Raji (cell line): ENCODE measurements around the gene STARD8.

Experiments used
- POLR2A ChIP-seq: IDR thresholded peaks from 2 replicates; pipeline ENCODE4 v1.6.1; 2011; ENCODE audit warnings: low read depth, low read length, control low read depth; ENCODE audit not compliant: insufficient read depth

STARD8 gene

GRCh38 chrX:68651110-68651509 lies 3.6 kb downstream of the STARD8 start:
- no peak for TF ChIP-seq POLR2A

GRCh38 chrX:68652326-68653170 lies 5.1 kb downstream of the STARD8 start:
- TF ChIP-seq POLR2A: no peak

- no peak for TF ChIP-seq POLR2A
Measured at GRCh38 chrX:68654693-68655092, 7.2 kb downstream of the STARD8 start.

DNA sequence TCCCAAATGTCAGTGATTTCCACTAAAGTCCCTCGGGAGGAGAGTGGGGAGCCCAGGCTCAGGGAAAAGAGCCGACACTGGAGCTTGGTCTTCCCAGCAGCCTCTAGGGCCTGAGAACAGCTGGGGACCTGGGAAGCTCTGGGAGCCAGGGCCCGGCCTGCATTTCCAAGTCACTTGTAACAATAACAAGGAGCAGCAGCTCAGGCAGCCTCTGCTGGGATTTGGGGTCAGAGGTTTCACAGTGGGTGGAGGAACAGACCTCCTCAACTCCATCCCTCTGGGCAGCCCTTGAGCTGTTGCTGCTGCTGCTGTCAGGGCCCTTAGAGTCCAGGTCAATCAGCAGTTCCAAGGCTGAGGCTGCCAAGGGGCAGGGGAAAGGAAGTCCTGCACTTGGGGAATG lies 11.1 kb downstream of the STARD8 start:
- TF ChIP-seq POLR2A: no peak

DNA sequence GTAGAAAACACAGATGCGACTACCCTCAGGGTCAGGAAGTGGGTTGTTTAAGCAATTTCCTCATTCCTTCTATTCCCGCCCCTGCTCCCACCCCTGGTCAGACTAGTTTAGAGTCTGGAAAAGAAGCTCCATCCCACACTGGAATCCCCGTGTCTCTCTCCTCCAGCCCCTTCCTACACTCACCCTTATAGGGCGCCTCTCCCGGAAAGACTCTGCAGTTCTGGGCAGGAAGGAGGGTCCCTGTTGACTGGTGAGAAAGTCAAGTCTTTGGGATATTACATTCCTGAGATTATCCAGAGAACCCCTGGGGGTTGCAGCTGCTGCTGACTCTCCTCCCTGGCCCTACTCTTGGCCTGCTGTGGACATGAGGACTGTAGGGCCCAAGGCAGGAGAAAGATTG lies 11.9 kb downstream of the STARD8 start:
- no peak for TF ChIP-seq POLR2A

DNA sequence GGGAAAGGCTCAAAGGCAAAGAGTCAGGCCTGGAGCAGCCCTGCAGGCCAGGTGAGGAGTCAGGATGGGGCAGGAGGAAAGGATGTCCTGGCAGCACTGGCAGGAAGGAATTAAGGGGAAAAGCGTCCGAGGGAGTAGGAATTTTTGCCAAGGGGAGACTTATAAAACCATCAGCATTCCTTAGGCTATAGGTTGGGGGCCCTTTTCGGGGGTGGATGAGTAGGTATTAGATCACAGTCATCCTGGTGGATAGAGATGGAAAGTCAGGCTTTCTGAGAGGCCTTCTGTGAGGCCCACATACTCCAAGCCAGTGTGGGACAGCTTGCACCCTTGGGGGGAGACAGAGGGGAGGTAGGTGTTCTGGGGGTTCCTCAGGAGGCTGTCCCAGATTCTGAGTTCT lies 12.3 kb downstream of the STARD8 start:
- TF ChIP-seq POLR2A: no peak

- TF ChIP-seq POLR2A: no peak
Measured at GRCh38 chrX:68660746-68661145, 13.3 kb downstream of the STARD8 start.

- no peak for TF ChIP-seq POLR2A
Measured at GRCh38 chrX:68665502-68665901, 18.0 kb downstream of the STARD8 start.

- TF ChIP-seq POLR2A: no peak
Measured at GRCh38 chrX:68666580-68666979, 19.1 kb downstream of the STARD8 start.

DNA sequence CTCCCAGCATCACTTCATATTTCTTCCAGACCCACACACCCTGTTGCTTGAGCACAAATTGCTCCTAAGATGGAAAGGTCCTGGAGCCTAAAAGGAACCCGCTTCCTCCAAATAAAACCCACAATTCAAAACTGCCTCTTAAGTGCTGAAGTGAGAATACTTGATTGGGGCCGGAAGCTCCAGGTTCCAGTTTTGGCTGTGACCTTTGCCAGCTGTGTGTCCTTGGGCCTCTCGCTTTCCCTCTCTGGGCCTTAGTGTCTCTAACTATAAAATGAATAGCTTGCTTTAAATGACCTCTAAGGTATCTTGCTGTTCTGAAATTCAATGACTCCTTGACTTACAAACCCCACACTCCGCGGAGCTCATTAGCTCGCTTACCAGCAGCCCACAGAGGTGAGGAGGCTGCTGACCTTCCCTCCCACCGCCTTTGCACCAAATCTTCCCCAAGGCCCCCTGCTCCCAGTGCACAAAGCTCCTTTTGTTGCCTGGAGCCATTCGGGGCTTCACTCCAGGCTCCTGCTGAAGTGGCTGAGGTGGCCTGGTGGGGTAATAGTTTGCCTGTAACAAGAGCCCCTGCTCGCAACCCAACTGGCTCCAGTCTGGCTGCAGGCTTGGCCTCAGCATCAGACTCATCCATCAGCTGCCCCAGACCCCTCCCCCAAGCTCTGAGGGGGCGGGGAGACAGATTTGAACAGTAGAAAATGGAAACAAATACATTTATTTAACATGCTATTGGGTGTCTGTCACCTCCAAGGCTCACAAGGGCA lies 21.8 kb downstream of the STARD8 start:
- TF ChIP-seq POLR2A: no peak

- no peak for TF ChIP-seq POLR2A
Measured at GRCh38 chrX:68669871-68670270, 22.4 kb downstream of the STARD8 start.

GRCh38 chrX:68671221-68671620 lies 23.8 kb downstream of the STARD8 start:
- no peak for TF ChIP-seq POLR2A

DNA sequence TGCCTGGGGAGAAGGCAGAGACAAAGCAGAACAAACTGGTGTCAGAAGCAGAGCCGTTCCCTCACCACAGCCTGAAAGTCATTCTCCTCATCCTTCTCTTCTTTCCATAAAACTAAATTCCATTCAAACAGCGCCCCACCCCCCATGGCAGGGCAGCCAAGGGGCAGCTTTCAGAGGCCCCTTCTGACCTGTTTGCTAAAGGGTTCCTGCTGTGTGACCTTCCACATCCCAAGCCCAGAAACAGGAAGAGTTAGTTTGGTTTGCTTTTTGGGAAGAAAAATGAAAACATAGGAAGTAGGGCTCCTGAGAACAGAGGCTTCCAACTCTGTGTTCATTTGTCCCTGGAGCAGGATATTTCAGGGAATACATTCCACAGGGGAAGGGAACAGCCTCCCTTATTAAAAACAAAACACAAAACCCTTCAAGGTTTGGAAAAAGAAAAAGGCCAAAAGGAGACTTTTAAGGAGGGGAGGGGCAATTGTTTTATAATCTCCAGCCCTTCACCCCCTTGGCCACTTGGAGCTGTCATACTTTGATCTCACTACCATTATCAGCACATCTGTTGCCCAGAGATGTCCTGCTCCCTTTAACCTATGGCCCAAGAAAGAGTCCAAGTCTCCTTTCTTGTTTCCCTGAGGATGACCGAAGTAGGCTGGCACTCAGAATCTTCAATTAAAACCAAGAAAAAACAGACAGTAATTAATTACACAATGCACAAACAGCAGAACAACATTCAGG lies 25.3 kb downstream of the STARD8 start:
- TF ChIP-seq POLR2A: no peak

DNA sequence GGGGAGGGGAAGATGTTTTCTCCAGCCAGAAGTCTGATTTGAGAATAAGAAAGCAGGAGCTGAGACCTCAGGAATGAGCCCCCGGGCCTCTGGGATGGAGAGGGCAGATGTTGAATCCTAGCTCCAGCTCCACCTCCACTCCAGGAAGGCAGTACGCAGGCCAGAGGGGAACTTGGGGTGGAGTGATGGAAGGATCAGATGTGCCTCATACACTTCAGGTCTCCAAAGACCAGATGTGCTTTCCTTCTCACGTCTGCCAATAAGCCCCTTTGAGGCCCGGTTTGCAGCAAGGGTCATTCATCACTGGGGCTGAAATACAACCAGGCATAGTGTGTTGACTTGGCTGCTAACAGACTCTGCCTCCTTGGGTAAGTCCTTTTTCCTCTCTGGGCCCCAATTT lies 28.1 kb downstream of the STARD8 start:
- no peak for TF ChIP-seq POLR2A

DNA sequence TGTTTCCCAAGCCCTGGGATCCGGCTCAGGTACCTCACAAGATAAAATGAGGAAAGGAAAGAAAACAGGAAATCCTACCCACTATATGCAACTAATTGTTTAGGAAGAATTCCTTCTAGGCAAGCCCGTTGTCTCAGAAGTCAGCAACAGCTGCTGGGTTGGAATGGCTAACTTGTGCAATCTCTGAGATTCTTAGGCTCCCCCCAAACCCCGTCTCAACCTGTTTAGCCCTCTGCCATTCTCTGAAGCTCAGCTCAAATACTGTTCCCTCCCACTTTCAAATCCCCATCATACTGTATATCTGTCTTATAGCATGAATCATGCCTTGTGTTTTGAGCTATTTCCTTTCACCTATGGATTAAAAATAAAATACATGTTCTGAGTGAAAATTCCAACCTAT lies 28.9 kb downstream of the STARD8 start:
- TF ChIP-seq POLR2A: no peak

DNA sequence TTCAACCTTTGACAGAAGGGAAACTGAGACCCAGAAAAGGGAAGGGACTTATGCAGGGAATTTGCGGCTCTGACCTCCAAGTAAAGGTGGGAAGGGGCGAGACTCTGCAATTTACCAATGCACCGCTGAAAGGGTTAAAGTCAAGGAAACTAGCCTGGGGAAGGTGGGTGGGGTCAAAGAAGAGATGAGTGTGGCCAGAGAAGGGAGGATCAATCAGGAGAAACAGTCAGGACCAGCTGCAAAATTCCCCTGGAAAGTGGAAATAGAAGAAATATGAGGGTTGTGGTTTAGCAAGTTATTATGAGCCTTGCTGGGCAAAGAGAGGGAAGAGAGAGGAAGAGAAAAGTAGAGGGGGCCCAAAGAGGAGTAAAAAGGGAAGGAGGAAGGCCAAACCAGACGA lies 30.5 kb downstream of the STARD8 start:
- no peak for TF ChIP-seq POLR2A
